Muscle layer of colon (tissue), 2 donors: Measurements from ENCODE around the gene MPRIP.

ENCODE experiments used
- H3K27ac ChIP-seq: one replicate; pipeline ENCODE4 v1.7.0; 2013; ENCODE audit warnings: low read depth, mild to moderate bottlenecking, low read length, moderate library complexity
- H3K27me3 ChIP-seq, 2 donors: one replicate each; pipeline ENCODE4 v1.7.0; 2013; ENCODE audit warnings: low read length in 2 of 2, mild to moderate bottlenecking in 2 of 2; ENCODE audit not compliant: insufficient read depth in 2 of 2, control insufficient read depth in 1 of 2
- H3K36me3 ChIP-seq: one replicate; pipeline ENCODE4 v1.7.0; 2013; ENCODE audit warnings: mild to moderate bottlenecking, low read length; ENCODE audit not compliant: insufficient read depth
- H3K4me1 ChIP-seq: one replicate; pipeline ENCODE4 v1.7.0; 2013; ENCODE audit warnings: mild to moderate bottlenecking, low read length; ENCODE audit not compliant: insufficient read depth
- H3K4me3 ChIP-seq, 2 donors: one replicate each; pipeline ENCODE4 v1.7.0; 2013; ENCODE audit warnings: low read length in 2 of 2, low read depth in 1 of 2, mild to moderate bottlenecking in 1 of 2, moderate library complexity in 1 of 2
- H3K9ac ChIP-seq: one replicate; pipeline ENCODE4 v1.7.0; 2013; ENCODE audit warnings: low read length
- H3K9me3 ChIP-seq: one replicate; pipeline ENCODE4 v1.7.0; 2013; ENCODE audit warnings: mild to moderate bottlenecking, low read length
- donor health status: abdominal sarcoma.
- donor health status: Adenocarcinoma of cecum.

MPRIP gene

DNA sequence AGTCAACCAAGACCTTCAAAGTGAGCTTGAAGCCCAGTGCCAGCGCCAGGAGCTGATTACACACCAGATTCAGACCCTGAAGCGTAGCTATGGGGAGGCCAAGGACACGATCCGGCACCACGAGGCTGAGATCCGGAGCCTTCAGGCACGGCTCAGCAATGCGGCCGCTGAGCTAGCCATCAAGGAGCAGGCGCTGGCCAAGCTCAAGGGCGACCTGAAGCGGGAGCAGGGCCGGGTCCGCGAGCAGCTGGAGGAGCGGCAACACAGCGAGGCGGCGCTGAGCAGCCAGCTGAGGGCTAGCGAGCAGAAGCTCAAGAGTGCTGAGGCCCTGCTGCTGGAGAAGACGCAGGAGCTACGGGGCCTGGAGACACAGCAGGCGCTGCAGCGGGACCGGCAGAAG, 121.9 kb downstream of the MPRIP start:
- Histone ChIP-seq H3K4me3 (no peak overlapping the region), H3K9me3 (no peaks in the 10 kb centered on the region), H3K27ac (no peak overlapping the region), H3K27me3 (no peaks in the 10 kb centered on the region), H3K4me1 (no peaks in the 10 kb centered on the region), H3K9ac (no peak overlapping the region), H3K36me3 (peaks cover 76% of the 10 kb centered on the region)

GRCh38 chr17:17164676-17165075, 122.4 kb downstream of the MPRIP start:
- Histone ChIP-seq H3K4me1 (no peaks in the 10 kb centered on the region), H3K36me3 (peaks cover 76% of the 10 kb centered on the region), H3K9ac (no peak overlapping the region), H3K27me3 (no peaks in the 10 kb centered on the region), H3K27ac (no peak overlapping the region), H3K4me3 (no peak overlapping the region), H3K9me3 (no peaks in the 10 kb centered on the region)

- Histone ChIP-seq H3K27me3 (no peaks in the 10 kb centered on the region), H3K36me3 (peaks cover 75% of the 10 kb centered on the region), H3K27ac (no peak overlapping the region), H3K4me1 (no peaks in the 10 kb centered on the region), H3K9ac (no peak overlapping the region), H3K4me3 (no peak overlapping the region), H3K9me3 (no peaks in the 10 kb centered on the region)
These were observed 123.5 kb downstream of the MPRIP start for GRCh38 chr17:17165666-17166308.

- Histone ChIP-seq H3K27me3 (no peaks in the 10 kb centered on the region), H3K4me1 (no peaks in the 10 kb centered on the region), H3K27ac (no peak overlapping the region), H3K9ac (no peak overlapping the region), H3K36me3 (peaks cover 69% of the 10 kb centered on the region), H3K9me3 (no peaks in the 10 kb centered on the region), H3K4me3 (no peak overlapping the region)
These were observed 124.2 kb downstream of the MPRIP start for GRCh38 chr17:17166446-17166845.

- H3K27me3 ChIP-seq, result no peaks in the 10 kb centered on the region
- no peak overlapping the region for H3K27ac ChIP-seq
- H3K36me3 ChIP-seq, result peaks cover 69% of the 10 kb centered on the region
- no peaks in the 10 kb centered on the region for H3K9me3 ChIP-seq
- H3K4me1 ChIP-seq, result no peaks in the 10 kb centered on the region
- no peak overlapping the region for H3K9ac ChIP-seq
- no peak overlapping the region for H3K4me3 ChIP-seq
These were observed 125.1 kb downstream of the MPRIP start for GRCh38 chr17:17167356-17167755.

DNA sequence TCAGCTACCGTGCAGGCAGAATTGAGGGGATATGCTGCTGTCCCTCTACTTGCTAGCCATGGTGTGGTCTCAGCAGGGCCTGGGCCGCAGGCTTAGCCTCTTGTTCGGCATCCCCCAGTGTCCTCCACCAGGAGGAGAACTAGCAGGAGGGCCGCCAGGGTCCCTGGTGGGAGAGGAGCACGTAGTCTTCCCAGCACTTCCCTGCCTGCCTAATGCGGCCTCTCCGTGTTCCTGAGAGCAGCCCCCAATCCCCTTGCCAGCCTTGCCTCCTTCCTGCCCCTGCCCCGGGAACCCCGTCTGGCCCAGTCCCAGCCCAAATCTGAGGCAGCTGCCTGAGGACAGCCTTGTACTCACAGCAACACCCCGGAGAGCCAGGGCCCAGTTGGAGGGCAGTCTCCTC, 125.7 kb downstream of the MPRIP start:
- H3K27ac ChIP-seq, result no peak overlapping the region
- H3K9ac ChIP-seq, result no peak overlapping the region
- no peaks in the 10 kb centered on the region for H3K9me3 ChIP-seq
- no peaks in the 10 kb centered on the region for H3K4me1 ChIP-seq
- no peaks in the 10 kb centered on the region for H3K27me3 ChIP-seq
- H3K4me3 ChIP-seq, result no peak overlapping the region
- peaks cover 69% of the 10 kb centered on the region for H3K36me3 ChIP-seq

GRCh38 chr17:17168401-17168800, 126.1 kb downstream of the MPRIP start:
- Histone ChIP-seq H3K27ac (no peak overlapping the region), H3K9ac (no peak overlapping the region), H3K36me3 (peaks cover 72% of the 10 kb centered on the region), H3K4me1 (no peaks in the 10 kb centered on the region), H3K9me3 (no peaks in the 10 kb centered on the region), H3K4me3 (no peak overlapping the region), H3K27me3 (no peaks in the 10 kb centered on the region)

DNA sequence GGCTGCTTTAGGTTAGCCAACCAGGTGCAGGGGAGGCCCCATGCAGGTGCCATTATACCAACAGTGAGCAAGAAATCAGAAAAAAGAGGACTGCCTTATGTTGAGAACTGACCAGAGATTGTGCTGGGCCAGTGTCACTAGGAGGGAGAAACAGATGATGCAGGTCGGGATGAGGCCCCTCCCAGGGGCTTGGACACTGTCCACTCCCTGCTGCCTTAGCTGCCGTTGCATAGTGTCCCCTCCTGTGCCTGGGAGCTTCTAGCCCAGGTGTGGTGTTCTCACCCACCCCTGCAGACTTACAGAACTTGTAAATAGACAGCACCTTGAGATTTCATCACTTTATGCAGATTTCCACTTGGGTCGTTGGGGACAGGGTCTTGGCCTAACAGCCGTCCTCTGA, 127.1 kb downstream of the MPRIP start:
- H3K9ac ChIP-seq, result no peak overlapping the region
- no peak overlapping the region for H3K27ac ChIP-seq
- no peaks in the 10 kb centered on the region for H3K4me1 ChIP-seq
- H3K36me3 ChIP-seq, result peaks cover 82% of the 10 kb centered on the region
- no peak overlapping the region for H3K4me3 ChIP-seq
- H3K9me3 ChIP-seq, result no peaks in the 10 kb centered on the region
- H3K27me3 ChIP-seq, result no peaks in the 10 kb centered on the region

GRCh38 chr17:17170346-17170985, 128.2 kb downstream of the MPRIP start:
- Histone ChIP-seq H3K36me3 (peaks cover 82% of the 10 kb centered on the region), H3K4me1 (no peaks in the 10 kb centered on the region), H3K9me3 (no peaks in the 10 kb centered on the region), H3K9ac (no peak overlapping the region), H3K4me3 (no peak overlapping the region), H3K27me3 (no peaks in the 10 kb centered on the region), H3K27ac (no peak overlapping the region)

GRCh38 chr17:17171186-17171585, 128.9 kb downstream of the MPRIP start:
- no peaks in the 10 kb centered on the region for H3K27me3 ChIP-seq
- no peak overlapping the region for H3K27ac ChIP-seq
- H3K9ac ChIP-seq, result no peak overlapping the region
- H3K4me1 ChIP-seq, result no peaks in the 10 kb centered on the region
- H3K36me3 ChIP-seq, result peaks cover 82% of the 10 kb centered on the region
- H3K4me3 ChIP-seq, result no peak overlapping the region
- no peaks in the 10 kb centered on the region for H3K9me3 ChIP-seq

DNA sequence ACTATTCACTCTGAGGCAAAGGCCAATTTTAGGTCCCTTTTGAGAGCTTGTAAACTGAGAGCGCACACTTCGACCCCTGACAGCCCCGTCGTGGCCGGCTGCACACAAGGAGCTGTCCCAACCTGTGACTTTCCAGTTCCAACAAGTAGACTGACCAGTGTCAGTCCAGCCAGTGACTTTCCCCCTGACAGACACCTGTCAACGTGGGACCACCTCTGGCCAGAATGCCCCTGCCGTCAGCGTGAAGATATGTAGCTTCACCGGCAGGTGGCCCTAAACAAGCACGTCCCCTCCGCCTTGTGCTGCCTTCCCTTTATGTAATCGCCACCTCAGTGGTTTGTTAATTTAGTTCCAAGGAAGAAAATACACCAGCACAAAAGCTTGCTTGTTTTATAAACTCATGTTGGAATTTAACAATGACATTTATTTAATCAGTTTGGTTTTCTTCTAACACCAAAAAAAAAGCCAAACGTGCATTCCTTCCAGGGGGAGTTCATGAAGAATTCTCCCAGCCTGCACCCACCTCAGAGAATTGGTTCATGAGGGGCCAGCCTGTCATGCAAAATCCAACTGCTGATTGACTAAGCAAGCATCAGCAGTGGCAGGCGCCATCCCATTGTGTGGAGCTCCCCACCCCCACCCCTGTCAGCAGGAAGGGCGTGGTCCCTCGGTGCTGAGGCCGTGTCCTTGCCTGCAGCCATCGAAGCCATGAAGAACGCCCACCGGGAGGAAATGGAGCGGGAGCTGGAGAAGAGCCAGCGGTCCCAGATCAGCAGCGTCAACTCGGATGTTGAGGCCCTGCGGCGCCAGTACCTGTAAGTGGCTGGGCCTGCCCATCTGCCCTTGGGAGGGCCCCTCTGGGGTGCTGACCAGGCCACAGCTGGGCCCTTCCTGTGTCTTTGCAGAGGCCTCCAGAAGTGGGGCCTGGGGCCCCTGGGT, 130.0 kb downstream of the MPRIP start:
- Histone ChIP-seq H3K4me1 (no peaks in the 10 kb centered on the region), H3K9me3 (no peaks in the 10 kb centered on the region), H3K9ac (no peak overlapping the region), H3K4me3 (no peak overlapping the region), H3K36me3 (peaks cover 82% of the 10 kb centered on the region), H3K27ac (no peak overlapping the region), H3K27me3 (no peaks in the 10 kb centered on the region)
